ENCODE results near the gene GRPEL2. TPM values are rescaled to one million over a fixed set of nuclear protein-coding genes. Genes with fewer than 3 reads are reported as not detected.

The GRPEL2 gene
- total RNA-seq, 1 donor from 2014 or later, result 22.6 TPM

- Mint-ChIP-seq H3K27me3 (peaks cover 3% of the 10 kb centered on the region), H3K27ac (no peak overlapping the region), H3K4me1 (ENCODE audit: unreplicated experiment) (peaks cover 5% of the 10 kb centered on the region), H3K4me3 (no peak overlapping the region), H3K36me3 (no peaks in the 10 kb centered on the region), H3K9me3 (no peaks in the 10 kb centered on the region)
- DNase-seq (ENCODE audit: extremely low spot score, unreplicated experiment), result no peak
- TF ChIP-seq CTCF (conservative IDR thresholded peaks at IDR 0.05), result no peak
These were observed 27.6 kb downstream of the GRPEL2 start for GRCh38 chr5:149372932-149373331.

- H3K4me3 Mint-ChIP-seq, result no peak overlapping the region
These were observed 29.0 kb downstream of the GRPEL2 start for GRCh38 chr5:149374303-149374702.

GRCh38 chr5:149374801-149375200 lies 29.5 kb downstream of the GRPEL2 start:
- Mint-ChIP-seq H3K9me3 (no peaks in the 10 kb centered on the region), H3K4me1 (ENCODE audit: unreplicated experiment) (peaks cover 17% of the 10 kb centered on the region), H3K27me3 (peaks cover 3% of the 10 kb centered on the region), H3K4me3 (no peak overlapping the region), H3K27ac (no peak overlapping the region), H3K36me3 (no peaks in the 10 kb centered on the region)
- no peak for DNase-seq (ENCODE audit: extremely low spot score, unreplicated experiment)
- no peak for TF ChIP-seq CTCF (conservative IDR thresholded peaks at IDR 0.05)

More at GRCh38 chr5:149374303-149374702, 29.0 kb downstream of the GRPEL2 start:
- DNase-seq (ENCODE audit: extremely low spot score, unreplicated experiment), result no peak
- Mint-ChIP-seq H3K36me3 (no peaks in the 10 kb centered on the region), H3K9me3 (no peaks in the 10 kb centered on the region), H3K27ac (no peak overlapping the region), H3K4me1 (ENCODE audit: unreplicated experiment) (peaks cover 17% of the 10 kb centered on the region), H3K27me3 (peaks cover 3% of the 10 kb centered on the region)
- TF ChIP-seq CTCF (conservative IDR thresholded peaks at IDR 0.05), result no peak

- no peaks in the 10 kb centered on the region for H3K36me3 Mint-ChIP-seq
- H3K4me3 Mint-ChIP-seq, result no peak overlapping the region
- TF ChIP-seq CTCF (conservative IDR thresholded peaks at IDR 0.05), result no peak
- DNase-seq (ENCODE audit: extremely low spot score, unreplicated experiment), result no peak
- peaks cover 19% of the 10 kb centered on the region for H3K4me1 Mint-ChIP-seq (ENCODE audit: unreplicated experiment)
- no peaks in the 10 kb centered on the region for H3K9me3 Mint-ChIP-seq
- H3K27me3 Mint-ChIP-seq, result peaks cover 3% of the 10 kb centered on the region
- H3K27ac Mint-ChIP-seq, result no peak overlapping the region
These were observed 30.1 kb downstream of the GRPEL2 start for GRCh38 chr5:149375434-149375833.

GRCh38 chr5:149376104-149376503 lies 30.8 kb downstream of the GRPEL2 start:
- Mint-ChIP-seq H3K4me1 (ENCODE audit: unreplicated experiment) (peaks cover 23% of the 10 kb centered on the region), H3K4me3 (no peak overlapping the region), H3K9me3 (no peaks in the 10 kb centered on the region), H3K27ac (no peak overlapping the region), H3K27me3 (peaks cover 3% of the 10 kb centered on the region), H3K36me3 (no peaks in the 10 kb centered on the region)
- no peak for DNase-seq (ENCODE audit: extremely low spot score, unreplicated experiment)
- no peak for TF ChIP-seq CTCF (conservative IDR thresholded peaks at IDR 0.05)
